Right atrium auricular region (tissue), 2 donors: ENCODE measurements around the gene CDH1. TPM values are rescaled to one million over a fixed set of nuclear protein-coding genes. Genes with fewer than 3 reads are reported as not detected.

Source experiments
- DNase-seq: peaks from one replicate; pipeline ENCODE4 v3.0.0-alpha.2; 2019; ENCODE audit warnings: low spot score
- H3K27ac ChIP-seq, 2 donors: fragments of 200-600 bp; sonication (generic); 1 replicate in 1 of 2; 2 replicates in 1 of 2; pipeline ENCODE4 v1.5.1; 2016 to 2019
- H3K27me3 ChIP-seq, 2 donors: fragments of 200-600 bp; sonication (generic); one replicate each; pipeline versions ENCODE4 v1.5.1 to v1.6.0; 2017 to 2019
- H3K36me3 ChIP-seq: fragments of 200-600 bp; sonication (generic); one replicate; pipeline ENCODE4 v1.5.1; 2016
- H3K4me1 ChIP-seq, 2 donors: fragments of 200-600 bp; sonication (generic); one replicate each; pipeline versions ENCODE4 v1.5.1 to v1.6.0; 2017 to 2019
- H3K4me3 ChIP-seq, 2 donors: fragments of 200-600 bp; sonication (generic); 1 replicate in 1 of 2; 2 replicates in 1 of 2; pipeline ENCODE4 v1.5.1; 2017 to 2019; ENCODE audit warnings: mild to moderate bottlenecking in 1 of 2, moderate library complexity in 1 of 2
- H3K9me3 ChIP-seq, 2 donors: fragments of 200-600 bp; sonication (generic); one replicate each; pipeline ENCODE4 v1.5.1; 2019
- total RNA-seq, 2 donors: library from RNA; depleted of rRNA; stranded (reverse); fragments of >200 nt; gene quantifications; one replicate each; pipeline ENCODE4 v1.1.0, GENCODE V29; 2016
- TF ChIP-seq, protein P1 (sequence below), 2 donors: fragments of 200-600 bp; sonication (generic); IDR thresholded peaks; one replicate each; pipeline ENCODE4 v1.5.1; 2019; ENCODE audit warnings: antibody characterized with exemption in 2 of 2

CDH1 gene
- total RNA-seq, 2 donors from 2014 or later: 0.93 to 1.4 TPM

DNA sequence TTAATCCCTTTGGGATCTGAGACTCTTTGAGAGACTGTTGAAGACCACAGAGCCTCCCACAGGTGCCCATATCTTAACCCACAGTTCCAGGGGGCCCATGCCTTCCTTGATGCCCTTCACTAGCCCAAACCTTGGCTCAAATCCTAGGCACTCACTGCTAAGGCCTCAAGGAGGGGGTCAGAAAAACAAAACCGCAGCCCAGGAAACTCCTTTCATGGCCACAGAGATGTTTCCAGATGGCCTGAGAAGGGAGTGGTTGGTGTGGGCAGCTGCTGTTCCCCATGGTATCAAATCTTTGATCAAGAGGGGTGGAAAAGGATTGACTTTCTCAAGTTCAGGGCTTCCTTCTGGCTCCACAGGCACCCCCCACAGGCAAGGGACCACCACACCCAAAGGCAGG lies 44.7 kb downstream of the CDH1 start:
- Histone ChIP-seq H3K27me3 (no peaks in the 10 kb centered on the region), H3K4me1 (no peaks in the 10 kb centered on the region), H3K4me3 (no peak overlapping the region), H3K36me3 (no peaks in the 10 kb centered on the region), H3K27ac (no peak overlapping the region), H3K9me3 (no peaks in the 10 kb centered on the region)
- no peak for DNase-seq
- TF ChIP-seq, protein P1, sequence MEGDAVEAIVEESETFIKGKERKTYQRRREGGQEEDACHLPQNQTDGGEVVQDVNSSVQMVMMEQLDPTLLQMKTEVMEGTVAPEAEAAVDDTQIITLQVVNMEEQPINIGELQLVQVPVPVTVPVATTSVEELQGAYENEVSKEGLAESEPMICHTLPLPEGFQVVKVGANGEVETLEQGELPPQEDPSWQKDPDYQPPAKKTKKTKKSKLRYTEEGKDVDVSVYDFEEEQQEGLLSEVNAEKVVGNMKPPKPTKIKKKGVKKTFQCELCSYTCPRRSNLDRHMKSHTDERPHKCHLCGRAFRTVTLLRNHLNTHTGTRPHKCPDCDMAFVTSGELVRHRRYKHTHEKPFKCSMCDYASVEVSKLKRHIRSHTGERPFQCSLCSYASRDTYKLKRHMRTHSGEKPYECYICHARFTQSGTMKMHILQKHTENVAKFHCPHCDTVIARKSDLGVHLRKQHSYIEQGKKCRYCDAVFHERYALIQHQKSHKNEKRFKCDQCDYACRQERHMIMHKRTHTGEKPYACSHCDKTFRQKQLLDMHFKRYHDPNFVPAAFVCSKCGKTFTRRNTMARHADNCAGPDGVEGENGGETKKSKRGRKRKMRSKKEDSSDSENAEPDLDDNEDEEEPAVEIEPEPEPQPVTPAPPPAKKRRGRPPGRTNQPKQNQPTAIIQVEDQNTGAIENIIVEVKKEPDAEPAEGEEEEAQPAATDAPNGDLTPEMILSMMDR (IDR thresholded peaks at IDR 0.05): no peak

DNA sequence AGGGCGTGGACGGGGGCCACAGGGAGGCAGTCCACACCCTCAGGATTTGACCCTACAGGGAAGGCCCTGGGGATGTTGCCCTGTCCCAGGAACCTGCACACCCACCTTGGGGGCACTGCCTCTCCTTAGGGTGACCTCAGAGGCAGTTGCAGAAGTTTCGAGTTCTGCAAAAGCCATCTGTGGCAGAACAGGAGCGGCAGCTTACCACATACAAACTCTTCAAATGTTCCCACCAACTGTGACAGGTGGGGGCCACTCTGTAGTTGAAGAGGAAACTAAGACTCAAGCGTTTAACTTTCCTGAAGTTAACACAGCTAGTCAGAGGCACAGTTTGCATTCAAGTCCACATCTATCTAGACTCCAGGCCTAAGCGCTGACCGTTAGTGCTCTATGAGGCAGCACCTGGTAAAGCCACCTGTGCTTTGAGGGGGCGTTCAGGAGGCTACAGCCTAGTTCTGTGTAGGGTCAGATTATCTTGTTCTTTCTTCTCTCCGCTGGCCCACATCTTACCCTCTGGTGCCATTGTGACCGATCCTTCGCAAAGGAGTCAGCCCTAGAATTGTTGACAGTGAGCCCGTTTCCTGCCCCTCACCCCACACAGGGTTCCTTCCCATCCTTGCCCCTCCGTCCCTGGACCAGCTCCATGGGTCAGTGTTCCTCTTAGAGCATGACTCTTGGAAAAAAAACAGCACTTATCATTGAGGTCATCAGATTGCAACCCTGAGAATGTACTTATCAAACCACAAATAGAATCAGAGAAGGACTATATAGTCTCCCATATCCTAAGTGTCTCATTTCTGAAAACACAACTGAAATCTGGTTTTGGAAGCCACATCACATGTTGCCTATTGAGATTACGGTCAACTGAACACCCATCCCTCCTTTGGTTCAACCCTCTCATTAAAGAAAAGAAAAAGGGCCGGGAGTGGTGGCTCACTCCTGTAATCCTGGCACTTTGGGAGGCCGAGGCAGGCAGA lies 45.4 kb downstream of the CDH1 start:
- Histone ChIP-seq H3K27ac (no peak overlapping the region), H3K4me1 (no peaks in the 10 kb centered on the region)
- TF ChIP-seq, protein P1 (IDR thresholded peaks at IDR 0.05): no peak

DNA sequence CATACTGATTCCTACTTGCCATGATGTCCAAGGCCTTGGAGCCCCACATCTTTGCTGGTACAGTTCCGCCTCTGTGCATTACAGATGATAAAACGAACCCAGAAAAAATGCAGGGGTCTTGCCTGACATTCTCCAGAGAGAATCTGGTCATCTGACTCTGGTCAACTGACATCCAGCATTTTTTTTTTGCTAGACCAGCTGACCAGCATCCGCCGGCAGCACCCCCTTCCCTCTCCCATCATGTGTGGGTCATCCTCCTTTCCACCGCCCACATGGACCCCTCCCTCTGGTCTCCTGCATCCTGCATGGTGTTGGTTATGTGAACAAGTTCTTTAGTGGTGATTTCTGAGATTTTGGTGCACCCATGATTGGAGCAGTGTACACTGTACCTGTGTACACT lies 47.1 kb downstream of the CDH1 start:
- Histone ChIP-seq H3K27ac (no peak overlapping the region), H3K9me3 (no peaks in the 10 kb centered on the region), H3K4me1 (no peaks in the 10 kb centered on the region), H3K4me3 (no peak overlapping the region), H3K36me3 (no peaks in the 10 kb centered on the region), H3K27me3 (no peaks in the 10 kb centered on the region)
- no peak for DNase-seq
- TF ChIP-seq, protein P1 (IDR thresholded peaks at IDR 0.05): no peak

More for the DNA sequence above, 45.4 kb downstream of the CDH1 start:
- Histone ChIP-seq H3K27me3 (no peaks in the 10 kb centered on the region), H3K36me3 (no peaks in the 10 kb centered on the region), H3K9me3 (no peaks in the 10 kb centered on the region), H3K4me3 (no peak overlapping the region)
- DNase-seq: no peak

DNA sequence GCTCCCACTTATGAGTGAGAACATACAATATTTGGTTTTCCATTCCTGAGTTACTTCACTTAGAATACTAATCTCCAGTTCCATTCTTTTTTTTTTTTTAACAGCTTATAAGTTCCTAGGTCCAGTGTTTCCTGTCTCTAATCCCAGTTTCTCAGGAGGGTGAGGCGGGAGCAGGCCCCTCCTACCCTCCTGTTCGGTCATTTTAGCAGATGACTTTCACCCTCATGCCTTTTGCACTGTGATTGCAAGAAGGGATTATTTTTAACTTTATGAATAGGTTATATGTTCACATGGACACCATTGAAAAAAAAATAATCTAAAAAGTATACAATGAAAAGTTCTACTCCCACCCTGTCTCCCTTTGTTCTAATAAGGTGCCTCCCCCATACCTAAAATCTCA lies 47.6 kb downstream of the CDH1 start:
- H3K9me3 ChIP-seq: no peaks in the 10 kb centered on the region
- H3K36me3 ChIP-seq: no peaks in the 10 kb centered on the region
- no peak overlapping the region for H3K27ac ChIP-seq
- DNase-seq: no peak
- H3K4me1 ChIP-seq: no peaks in the 10 kb centered on the region
- TF ChIP-seq, protein P1 (IDR thresholded peaks at IDR 0.05): no peak
- H3K4me3 ChIP-seq: no peak overlapping the region
- no peaks in the 10 kb centered on the region for H3K27me3 ChIP-seq

DNA sequence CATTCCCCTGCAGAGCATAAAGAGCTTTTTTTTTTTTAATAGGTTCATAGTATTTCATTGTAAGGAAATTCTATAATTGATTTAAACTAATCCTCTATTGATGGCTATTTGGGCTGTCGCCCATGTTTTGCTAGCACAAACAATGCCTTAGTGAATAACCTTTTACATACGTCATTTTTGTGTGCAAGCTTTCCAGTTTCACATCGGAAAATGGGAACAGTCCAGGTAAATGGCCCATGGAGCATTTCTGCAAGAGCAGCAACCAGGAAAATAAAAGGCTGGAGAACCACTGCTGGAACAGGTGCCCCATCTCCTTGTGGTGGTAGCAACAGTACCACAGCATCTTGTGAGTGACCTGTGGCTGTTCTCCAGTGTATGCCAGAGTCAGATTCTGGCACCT lies 48.6 kb downstream of the CDH1 start:
- TF ChIP-seq, protein P1 (IDR thresholded peaks at IDR 0.05): no peak
- Histone ChIP-seq H3K27me3 (no peaks in the 10 kb centered on the region), H3K9me3 (no peaks in the 10 kb centered on the region), H3K4me1 (no peaks in the 10 kb centered on the region), H3K4me3 (no peak overlapping the region), H3K36me3 (no peaks in the 10 kb centered on the region), H3K27ac (no peak overlapping the region)
- no peak for DNase-seq
